Measurements from ENCODE around the gene HOXD4. TPM values are rescaled to one million over a fixed set of nuclear protein-coding genes. Genes with fewer than 3 reads are reported as not detected.

HOXD4 gene
- total RNA-seq, 1 donor from 2014 or later: 0.97 TPM

GRCh38 chr2:176160986-176161824 is 9.9 kb downstream of the HOXD4 start:
- intact Hi-C loops (cut with DNase I): no loop called here
- H3K36me3 ChIP-seq: no peaks in the 10 kb centered on the region
- peaks cover 26% of the 10 kb centered on the region for H3K4me1 ChIP-seq
- no peak overlapping the region for H3K27ac ChIP-seq
- no peak overlapping the region for H3K4me3 ChIP-seq
- ATAC-seq: no peak
- H3K27me3 ChIP-seq (ENCODE audit: low read depth): peaks cover 100% of the 10 kb centered on the region
- no peak for DNase-seq
- no peaks in the 10 kb centered on the region for H3K9me3 ChIP-seq
- TF ChIP-seq, protein P1, sequence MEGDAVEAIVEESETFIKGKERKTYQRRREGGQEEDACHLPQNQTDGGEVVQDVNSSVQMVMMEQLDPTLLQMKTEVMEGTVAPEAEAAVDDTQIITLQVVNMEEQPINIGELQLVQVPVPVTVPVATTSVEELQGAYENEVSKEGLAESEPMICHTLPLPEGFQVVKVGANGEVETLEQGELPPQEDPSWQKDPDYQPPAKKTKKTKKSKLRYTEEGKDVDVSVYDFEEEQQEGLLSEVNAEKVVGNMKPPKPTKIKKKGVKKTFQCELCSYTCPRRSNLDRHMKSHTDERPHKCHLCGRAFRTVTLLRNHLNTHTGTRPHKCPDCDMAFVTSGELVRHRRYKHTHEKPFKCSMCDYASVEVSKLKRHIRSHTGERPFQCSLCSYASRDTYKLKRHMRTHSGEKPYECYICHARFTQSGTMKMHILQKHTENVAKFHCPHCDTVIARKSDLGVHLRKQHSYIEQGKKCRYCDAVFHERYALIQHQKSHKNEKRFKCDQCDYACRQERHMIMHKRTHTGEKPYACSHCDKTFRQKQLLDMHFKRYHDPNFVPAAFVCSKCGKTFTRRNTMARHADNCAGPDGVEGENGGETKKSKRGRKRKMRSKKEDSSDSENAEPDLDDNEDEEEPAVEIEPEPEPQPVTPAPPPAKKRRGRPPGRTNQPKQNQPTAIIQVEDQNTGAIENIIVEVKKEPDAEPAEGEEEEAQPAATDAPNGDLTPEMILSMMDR (IDR thresholded peaks at IDR 0.05): no peak

DNA sequence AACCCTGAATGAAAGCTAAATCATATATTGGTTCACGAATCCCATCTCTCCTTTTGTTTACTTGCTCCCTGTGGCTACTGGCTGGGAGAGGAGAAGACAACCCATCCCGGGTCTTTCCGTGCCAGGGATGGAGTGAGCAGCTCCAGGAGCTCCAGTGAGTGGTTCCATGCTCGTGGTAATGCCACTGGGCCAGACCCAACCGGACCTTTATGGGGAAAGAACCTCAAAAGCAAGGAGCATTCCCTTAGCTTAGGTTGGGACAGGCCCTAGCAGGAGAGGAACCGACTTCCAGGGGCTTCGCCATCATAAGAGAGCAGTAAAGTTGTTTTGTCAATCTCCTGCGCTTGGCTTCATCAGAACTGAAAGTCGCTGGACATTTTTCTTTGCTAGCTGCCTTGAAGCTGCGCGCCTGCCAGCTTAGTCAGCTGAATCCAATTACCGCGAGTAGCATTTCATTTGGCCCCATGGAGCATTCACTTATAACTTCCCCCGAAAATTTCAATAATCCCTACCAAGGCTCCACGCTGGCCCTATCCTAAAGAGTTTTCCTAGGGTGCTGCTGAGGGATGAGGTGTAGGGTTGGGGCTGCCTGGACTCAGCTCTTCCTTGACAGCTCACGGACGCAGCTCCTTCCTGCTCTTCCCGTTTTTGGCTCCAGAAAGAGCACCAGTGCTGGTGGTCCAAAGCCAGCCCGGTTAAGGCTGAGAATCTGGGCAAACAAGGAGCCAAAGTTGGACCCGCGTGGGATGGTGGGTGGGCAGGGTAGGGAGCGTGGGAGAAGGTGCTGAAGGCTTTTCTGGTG is 10.7 kb downstream of the HOXD4 start:
- Histone ChIP-seq H3K27me3 (ENCODE audit: low read depth) (peaks cover 100% of the 10 kb centered on the region), H3K27ac (no peak overlapping the region), H3K4me1 (peaks cover 26% of the 10 kb centered on the region), H3K36me3 (no peaks in the 10 kb centered on the region), H3K4me3 (no peak overlapping the region), H3K9me3 (no peaks in the 10 kb centered on the region)
- intact Hi-C loops (cut with DNase I): no loop called here
- no peak for DNase-seq
- TF ChIP-seq, protein P1 (IDR thresholded peaks at IDR 0.05): no peak
- no peak for ATAC-seq

- H3K27ac ChIP-seq: no peak overlapping the region
- H3K27me3 ChIP-seq (ENCODE audit: low read depth): peaks cover 100% of the 10 kb centered on the region
- H3K9me3 ChIP-seq: no peaks in the 10 kb centered on the region
- ATAC-seq (no peak), DNase-seq (no peak)
- H3K4me3 ChIP-seq: no peak overlapping the region
- H3K4me1 ChIP-seq: peaks cover 19% of the 10 kb centered on the region
- TF ChIP-seq, protein P1 (IDR thresholded peaks at IDR 0.05): no peak
- intact Hi-C loops (cut with DNase I): no loop called here
- no peaks in the 10 kb centered on the region for H3K36me3 ChIP-seq
These were observed 11.7 kb downstream of the HOXD4 start for GRCh38 chr2:176162911-176163671.

GRCh38 chr2:176163672-176164056 is 12.3 kb downstream of the HOXD4 start:
- TF ChIP-seq, protein P1 (IDR thresholded peaks at IDR 0.05): no peak
- Histone ChIP-seq H3K27me3 (ENCODE audit: low read depth) (peaks cover 100% of the 10 kb centered on the region), H3K4me1 (peaks cover 19% of the 10 kb centered on the region), H3K36me3 (no peaks in the 10 kb centered on the region), H3K27ac (no peak overlapping the region), H3K4me3 (no peak overlapping the region), H3K9me3 (no peaks in the 10 kb centered on the region)
- intact Hi-C loops (cut with DNase I): no loop called here
- DNase-seq (no peak), ATAC-seq (no peak)

DNA sequence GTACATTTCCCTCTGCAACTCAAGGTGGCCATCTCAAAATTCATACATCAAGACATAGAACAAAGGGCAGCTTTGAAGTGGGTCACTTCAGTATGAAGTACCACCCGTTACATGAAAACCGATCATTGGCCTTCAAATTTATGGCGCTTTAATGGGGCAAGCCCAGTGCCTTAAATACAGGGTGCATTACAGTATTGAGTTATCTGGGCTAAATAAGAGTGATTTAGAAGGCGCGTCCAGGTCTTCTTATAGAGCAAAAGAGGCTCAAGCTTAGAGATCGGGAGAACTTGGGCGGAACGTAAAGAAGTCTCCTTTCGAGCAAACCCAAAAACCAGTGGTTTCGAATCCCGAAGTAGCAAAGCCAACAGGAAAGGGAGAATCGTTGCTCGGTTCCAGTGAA is 12.9 kb downstream of the HOXD4 start:
- ATAC-seq (no peak), DNase-seq (no peak)
- intact Hi-C loops (cut with DNase I): no loop called here
- no peaks in the 10 kb centered on the region for H3K9me3 ChIP-seq
- no peak overlapping the region for H3K4me3 ChIP-seq
- peaks cover 100% of the 10 kb centered on the region for H3K27me3 ChIP-seq (ENCODE audit: low read depth)
- H3K27ac ChIP-seq: no peak overlapping the region
- TF ChIP-seq, protein P1 (IDR thresholded peaks at IDR 0.05): no peak
- H3K4me1 ChIP-seq: peaks cover 15% of the 10 kb centered on the region
- H3K36me3 ChIP-seq: no peaks in the 10 kb centered on the region

Measured in lower lobe of right lung (tissue), 2 donors.